BLaER1 treated with 17β-estradiol and CSF1 and Interleukin-3, amounts not matched to agents 10 nM and 100 nM (cell line): ENCODE measurements around the gene FAM228A.

Experiments
- H3K27ac ChIP-seq, 11 experiments: shearing (Covaris generic); formaldehyde crosslinking; 2 replicates each; pipeline ENCODE4 v1.8.1; 2022
- H3K27me3 ChIP-seq, 11 experiments: shearing (Covaris generic); formaldehyde crosslinking; 2 replicates each; pipeline ENCODE4 v1.8.1; 2022
- H3K36me3 ChIP-seq, 11 experiments: shearing (Covaris generic); formaldehyde crosslinking; 2 replicates each; pipeline ENCODE4 v1.8.1; 2022
- H3K4me1 ChIP-seq, 10 experiments: shearing (Covaris generic); formaldehyde crosslinking; 2 replicates each; pipeline ENCODE4 v1.8.1; 2022
- H3K4me2 ChIP-seq, 11 experiments: shearing (Covaris generic); formaldehyde crosslinking; 2 replicates each; pipeline ENCODE4 v1.8.1; 2022
- H3K4me3 ChIP-seq, 10 experiments: shearing (Covaris generic); formaldehyde crosslinking; 2 replicates each; pipeline ENCODE4 v1.8.1; 2022
- H3K9ac ChIP-seq, 11 experiments: shearing (Covaris generic); formaldehyde crosslinking; 2 replicates each; pipeline ENCODE4 v1.8.1; 2022
- H3K9me3 ChIP-seq, 11 experiments: shearing (Covaris generic); formaldehyde crosslinking; replicated peaks in 1 of 11; 2 replicates each; pipeline ENCODE4 v1.8.1; 2022
- H4K20me1 ChIP-seq, 11 experiments: shearing (Covaris generic); formaldehyde crosslinking; 2 replicates each; pipeline ENCODE4 v1.8.1; 2022
- Cebpa-rat ChIP-seq, 11 experiments: shearing (Covaris generic); IDR thresholded peaks; 2 replicates each; pipeline ENCODE4 v1.8.1; 2022

Gene FAM228A

GRCh38 chr2:24210106-24210455 is 35.2 kb downstream of the FAM228A start:
- H3K36me3 ChIP-seq, result peaks cover 42 to 98% (median 73%) of the 10 kb centered on the region in 11 experiments
- no peak overlapping the region for H3K4me2 ChIP-seq
- no peaks in the 10 kb centered on the region for H3K9me3 ChIP-seq
- H3K27ac ChIP-seq, result no peak overlapping the region
- H3K27me3 ChIP-seq, result no peaks in the 10 kb centered on the region
- H3K4me1 ChIP-seq, result peaks cover 0 to 13% (median 10%) of the 10 kb centered on the region in 10 experiments; a peak in 12 of 20 replicates
- peaks cover 0 to 4% (median 0%) of the 10 kb centered on the region in 11 experiments; a peak in 2 of 22 replicates for H4K20me1 ChIP-seq
- H3K4me3 ChIP-seq, result no peak overlapping the region
- no peak for TF ChIP-seq Cebpa-rat (IDR thresholded peaks at IDR 0.05)
- no peak overlapping the region for H3K9ac ChIP-seq

GRCh38 chr2:24210723-24211122 is 35.9 kb downstream of the FAM228A start:
- no peaks in the 10 kb centered on the region for H3K9me3 ChIP-seq
- peaks cover 42 to 98% (median 72%) of the 10 kb centered on the region in 11 experiments for H3K36me3 ChIP-seq
- TF ChIP-seq Cebpa-rat (IDR thresholded peaks at IDR 0.05), result no peak
- no peak overlapping the region for H3K4me3 ChIP-seq
- no peak overlapping the region for H3K9ac ChIP-seq
- no peaks in the 10 kb centered on the region for H3K27me3 ChIP-seq
- H3K4me1 ChIP-seq, result peaks cover 0 to 13% (median 10%) of the 10 kb centered on the region in 10 experiments; a peak in 12 of 20 replicates
- no peak overlapping the region for H3K27ac ChIP-seq
- H3K4me2 ChIP-seq, result no peak overlapping the region
- H4K20me1 ChIP-seq, result peaks cover 0 to 4% (median 0%) of the 10 kb centered on the region in 11 experiments; a peak in 2 of 22 replicates

- no peaks in the 10 kb centered on the region for H3K9me3 ChIP-seq
- no peak overlapping the region for H3K9ac ChIP-seq
- no peaks in the 10 kb centered on the region for H3K27me3 ChIP-seq
- peaks cover 0 to 4% (median 0%) of the 10 kb centered on the region in 11 experiments; a peak in 2 of 22 replicates for H4K20me1 ChIP-seq
- H3K36me3 ChIP-seq, result peaks cover 49 to 98% (median 78%) of the 10 kb centered on the region in 11 experiments
- H3K4me2 ChIP-seq, result no peak overlapping the region
- no peak overlapping the region for H3K4me3 ChIP-seq
- H3K4me1 ChIP-seq, result peaks cover 0 to 13% (median 10%) of the 10 kb centered on the region in 10 experiments; a peak in 12 of 20 replicates
- H3K27ac ChIP-seq, result no peak overlapping the region
- TF ChIP-seq Cebpa-rat (IDR thresholded peaks at IDR 0.05), result no peak
Measured at GRCh38 chr2:24211408-24211807, 36.6 kb downstream of the FAM228A start.

DNA sequence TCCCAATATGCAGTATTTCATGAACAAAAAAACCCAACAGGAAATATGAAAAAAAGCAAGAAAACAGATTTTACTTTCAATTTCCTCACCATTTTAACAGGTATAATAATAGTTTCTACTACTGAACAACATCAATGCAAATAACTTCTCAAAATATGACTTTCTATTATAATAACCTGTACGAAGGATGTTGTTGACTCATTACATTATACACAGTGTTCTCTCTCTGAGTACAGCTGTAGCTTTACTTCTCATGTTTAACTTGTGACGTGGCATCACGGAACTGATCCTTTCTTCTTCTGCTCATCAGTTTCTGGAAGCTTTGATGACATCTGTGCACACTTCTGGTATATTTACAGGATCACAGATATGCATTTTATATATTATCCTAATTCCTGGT is 40.0 kb downstream of the FAM228A start:
- H4K20me1 ChIP-seq, result peaks cover 0 to 3% (median 0%) of the 10 kb centered on the region in 11 experiments; a peak in 1 of 22 replicates
- H3K9me3 ChIP-seq, result no peaks in the 10 kb centered on the region
- no peaks in the 10 kb centered on the region for H3K4me1 ChIP-seq
- no peak overlapping the region for H3K9ac ChIP-seq
- H3K36me3 ChIP-seq, result peaks cover 48 to 98% (median 73%) of the 10 kb centered on the region in 11 experiments
- TF ChIP-seq Cebpa-rat (IDR thresholded peaks at IDR 0.05), result no peak
- H3K27me3 ChIP-seq, result no peaks in the 10 kb centered on the region
- H3K4me3 ChIP-seq, result no peak overlapping the region
- no peak overlapping the region for H3K27ac ChIP-seq
- no peak overlapping the region for H3K4me2 ChIP-seq

- no peaks in the 10 kb centered on the region for H4K20me1 ChIP-seq
- no peak overlapping the region for H3K9ac ChIP-seq
- no peak overlapping the region for H3K27ac ChIP-seq
- H3K4me1 ChIP-seq, result no peaks in the 10 kb centered on the region
- peaks cover 29 to 69% (median 45%) of the 10 kb centered on the region in 11 experiments for H3K36me3 ChIP-seq
- H3K4me3 ChIP-seq, result no peak overlapping the region
- no peak for TF ChIP-seq Cebpa-rat (IDR thresholded peaks at IDR 0.05)
- no peak overlapping the region for H3K4me2 ChIP-seq
- no peaks in the 10 kb centered on the region for H3K9me3 ChIP-seq
- no peaks in the 10 kb centered on the region for H3K27me3 ChIP-seq
Measured at GRCh38 chr2:24220554-24221291, 45.9 kb downstream of the FAM228A start.

DNA sequence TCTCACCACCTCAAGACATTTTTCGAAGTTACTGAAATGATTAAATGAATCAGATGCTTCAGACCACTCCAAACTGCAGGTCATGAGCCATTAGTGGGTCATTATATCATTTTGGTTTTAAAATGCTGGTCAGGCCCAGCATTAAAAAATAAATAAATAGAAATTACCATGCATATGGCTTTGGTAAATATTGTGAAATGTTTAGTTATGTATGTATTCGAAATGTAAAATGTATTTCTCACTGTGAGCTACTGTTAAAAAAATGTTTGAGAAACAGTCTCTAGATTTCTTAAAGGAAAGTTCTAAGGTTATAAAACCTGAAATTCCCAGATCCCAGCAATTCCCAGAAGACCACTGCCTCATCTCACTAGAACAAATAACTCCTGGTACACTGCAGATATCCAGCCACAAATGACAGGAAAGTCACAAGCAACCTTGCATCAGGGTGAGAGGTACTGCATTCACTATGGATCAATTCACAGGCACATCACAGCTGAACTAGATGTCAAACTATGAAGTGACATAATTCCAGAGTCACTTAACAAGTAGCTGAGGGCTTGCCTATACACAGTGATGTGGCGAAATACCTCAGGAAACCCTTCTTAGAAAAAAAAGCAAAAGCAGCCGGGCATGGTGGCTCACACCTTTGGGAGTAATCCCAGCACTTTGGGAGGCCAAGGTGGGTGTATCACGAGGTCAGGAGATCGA is 46.6 kb downstream of the FAM228A start:
- no peaks in the 10 kb centered on the region for H3K9me3 ChIP-seq
- no peak for TF ChIP-seq Cebpa-rat (IDR thresholded peaks at IDR 0.05)
- H4K20me1 ChIP-seq, result no peaks in the 10 kb centered on the region
- no peaks in the 10 kb centered on the region for H3K27me3 ChIP-seq
- H3K4me1 ChIP-seq, result no peaks in the 10 kb centered on the region
- H3K27ac ChIP-seq, result no peak overlapping the region
- no peak overlapping the region for H3K9ac ChIP-seq
- H3K36me3 ChIP-seq, result peaks cover 21 to 69% (median 40%) of the 10 kb centered on the region in 11 experiments
- H3K4me3 ChIP-seq, result no peak overlapping the region
- no peak overlapping the region for H3K4me2 ChIP-seq

GRCh38 chr2:24222946-24223345 is 48.1 kb downstream of the FAM228A start:
- no peaks in the 10 kb centered on the region for H4K20me1 ChIP-seq
- H3K4me3 ChIP-seq, result no peak overlapping the region
- no peak overlapping the region for H3K4me2 ChIP-seq
- no peaks in the 10 kb centered on the region for H3K4me1 ChIP-seq
- H3K9ac ChIP-seq, result no peak overlapping the region
- TF ChIP-seq Cebpa-rat (IDR thresholded peaks at IDR 0.05), result no peak
- H3K36me3 ChIP-seq, result peaks cover 13 to 67% (median 28%) of the 10 kb centered on the region in 11 experiments; a peak in 20 of 22 replicates
- no peaks in the 10 kb centered on the region for H3K9me3 ChIP-seq
- H3K27me3 ChIP-seq, result no peaks in the 10 kb centered on the region
- no peak overlapping the region for H3K27ac ChIP-seq

DNA sequence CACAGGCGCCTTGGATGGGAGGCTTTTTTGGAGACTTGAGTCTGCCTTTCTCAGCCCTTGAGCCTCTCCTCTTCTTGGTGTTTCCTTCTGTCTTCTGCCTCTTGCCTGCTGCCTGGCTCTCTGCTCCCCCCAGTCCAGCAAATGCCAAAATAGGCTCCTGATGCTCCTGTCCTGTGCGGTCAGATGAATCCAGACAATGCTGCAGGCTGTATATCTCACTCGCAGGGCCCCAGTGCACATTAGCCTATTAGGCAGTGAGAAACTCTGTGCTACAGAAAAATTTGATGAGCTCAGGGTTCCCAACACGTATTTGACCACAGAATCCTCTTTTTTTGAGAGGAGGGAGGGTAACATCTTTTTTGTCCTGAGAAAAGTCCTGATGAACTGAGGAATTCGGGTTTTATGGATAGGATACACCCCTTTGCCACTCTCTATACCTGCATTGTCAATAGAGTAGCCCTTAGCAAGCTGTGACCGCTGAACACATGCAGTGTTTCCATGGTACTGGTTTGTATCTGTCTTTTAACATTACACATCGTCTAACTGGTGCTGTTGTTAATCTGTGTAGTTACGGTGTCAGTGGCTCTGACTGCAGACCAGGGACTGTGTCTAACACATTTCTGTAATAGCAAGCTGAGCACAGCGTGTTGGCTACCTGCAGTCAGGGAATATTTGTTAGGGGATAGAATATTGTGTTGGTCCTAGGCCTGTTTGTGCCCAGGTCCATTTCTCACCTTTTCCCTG is 50.8 kb downstream of the FAM228A start:
- no peak overlapping the region for H3K27ac ChIP-seq
- no peak overlapping the region for H3K9ac ChIP-seq
- no peaks in the 10 kb centered on the region for H3K4me1 ChIP-seq
- H3K4me3 ChIP-seq, result no peak overlapping the region
- no peaks in the 10 kb centered on the region for H4K20me1 ChIP-seq
- no peaks in the 10 kb centered on the region for H3K9me3 ChIP-seq
- H3K27me3 ChIP-seq, result no peaks in the 10 kb centered on the region
- no peak overlapping the region for H3K4me2 ChIP-seq
- peaks cover 0 to 55% (median 7%) of the 10 kb centered on the region in 11 experiments; a peak in 15 of 22 replicates for H3K36me3 ChIP-seq
- no peak for TF ChIP-seq Cebpa-rat (IDR thresholded peaks at IDR 0.05)

DNA sequence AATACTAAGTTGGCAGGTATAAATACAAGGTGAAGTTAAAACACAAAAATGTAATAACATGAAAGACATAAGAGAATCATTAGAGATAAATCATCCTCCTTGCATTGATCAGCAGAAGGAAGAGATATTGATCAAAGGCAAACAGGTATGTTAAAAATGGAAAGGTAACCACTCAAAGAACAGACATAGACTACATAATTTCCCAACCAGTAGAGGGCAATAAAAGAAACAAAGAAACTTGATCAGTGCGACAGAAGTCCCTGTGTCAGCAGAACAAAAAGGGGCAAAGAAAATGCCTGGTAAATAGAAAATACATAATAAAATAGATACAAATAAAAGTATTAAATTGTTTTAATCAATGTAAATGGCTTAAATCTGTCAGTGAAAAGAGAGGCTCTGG is 53.6 kb downstream of the FAM228A start:
- Histone ChIP-seq H3K27me3 (no peaks in the 10 kb centered on the region), H3K4me2 (no peak overlapping the region), H4K20me1 (no peaks in the 10 kb centered on the region), H3K9me3 (no peaks in the 10 kb centered on the region), H3K4me1 (no peaks in the 10 kb centered on the region), H3K36me3 (peaks cover 0 to 77% (median 0%) of the 10 kb centered on the region in 11 experiments; a peak in 8 of 22 replicates), H3K4me3 (no peak overlapping the region), H3K9ac (no peak overlapping the region), H3K27ac (no peak overlapping the region)
- TF ChIP-seq Cebpa-rat (IDR thresholded peaks at IDR 0.05), result no peak
